HTERT RPE-1 (cell line): ENCODE data around the gene ADAMTS15.

Experiments used
- in situ Hi-C: fragments of 300-500 bp; cut with MboI; formaldehyde crosslinking; loops from 4 replicates; pipeline ENCODE4 v1.14.3; 2020; ENCODE audit warnings: low sequenced_read_pairs

ADAMTS15 gene

GRCh38 chr11:130416530-130416882, 31.9 kb upstream of the ADAMTS15 start:
- in situ Hi-C loops: no loop called here

- in situ Hi-C loops: no loop called here
These were observed 31.5 kb upstream of the ADAMTS15 start for GRCh38 chr11:130416906-130417305.

- in situ Hi-C loops: no loop called here
These were observed 30.2 kb upstream of the ADAMTS15 start for GRCh38 chr11:130418210-130418609.

GRCh38 chr11:130418756-130419155, 29.7 kb upstream of the ADAMTS15 start:
- in situ Hi-C loops: no loop called here

- in situ Hi-C loops: no loop called here
These were observed 27.8 kb upstream of the ADAMTS15 start for GRCh38 chr11:130420478-130421198.

- in situ Hi-C loops: no loop called here
These were observed 27.3 kb upstream of the ADAMTS15 start for GRCh38 chr11:130421199-130421585.

GRCh38 chr11:130421697-130422096, 26.7 kb upstream of the ADAMTS15 start:
- in situ Hi-C loops: no loop called here

- in situ Hi-C loops: no loop called here
These were observed 26.0 kb upstream of the ADAMTS15 start for GRCh38 chr11:130422251-130422995.

GRCh38 chr11:130423541-130424142, 24.8 kb upstream of the ADAMTS15 start:
- in situ Hi-C loops: no loop called here

GRCh38 chr11:130424613-130425140, 23.8 kb upstream of the ADAMTS15 start:
- in situ Hi-C loops: loop anchor here (25.0 kb wide), 1 partner anchor 438 kb away; no protein-coding TSS in a partner anchor

GRCh38 chr11:130425156-130425555, 23.3 kb upstream of the ADAMTS15 start:
- in situ Hi-C loops: loop anchor here (25.0 kb wide), 1 partner anchor 437 kb away; no protein-coding TSS in a partner anchor

- in situ Hi-C loops: loop anchor here (25.0 kb wide), 1 partner anchor 436 kb away; no protein-coding TSS in a partner anchor
These were observed 22.1 kb upstream of the ADAMTS15 start for GRCh38 chr11:130426223-130426836.

- in situ Hi-C loops: loop anchor here (25.0 kb wide), 1 partner anchor 435 kb away; no protein-coding TSS in a partner anchor
These were observed 21.6 kb upstream of the ADAMTS15 start for GRCh38 chr11:130426837-130427341.

- in situ Hi-C loops: loop anchor here (25.0 kb wide), 1 partner anchor 435 kb away; no protein-coding TSS in a partner anchor
These were observed 20.7 kb upstream of the ADAMTS15 start for GRCh38 chr11:130427581-130428315.

- in situ Hi-C loops: loop anchor here (25.0 kb wide), 1 partner anchor 434 kb away; no protein-coding TSS in a partner anchor
These were observed 19.9 kb upstream of the ADAMTS15 start, which contains the start of gene ADAMTS8 for GRCh38 chr11:130428316-130429119. TSS of gene ADAMTS8 (minus strand) at chr11:130428609. CDS start at chr11:130428286, 323 bp downstream.

GRCh38 chr11:130429120-130429681, 19.2 kb upstream of the ADAMTS15 start:
- in situ Hi-C loops: loop anchor here (25.0 kb wide), 1 partner anchor 433 kb away; no protein-coding TSS in a partner anchor

- in situ Hi-C loops: loop anchor here (25.0 kb wide), 1 partner anchor 432 kb away; no protein-coding TSS in a partner anchor
These were observed 18.5 kb upstream of the ADAMTS15 start for GRCh38 chr11:130429983-130430382.

GRCh38 chr11:130431331-130431773, 17.1 kb upstream of the ADAMTS15 start:
- in situ Hi-C loops: loop anchor here (25.0 kb wide), 1 partner anchor 431 kb away; no protein-coding TSS in a partner anchor
